ENCODE data around the gene SEMA6C. TPM values are rescaled to one million over a fixed set of nuclear protein-coding genes. Genes with fewer than 3 reads are reported as not detected.
"Not testable (repeated sequence)": the region's sequence is repeated elsewhere in the genome, so short reads cannot be mapped to it uniquely, and the experiment has no call there.

The SEMA6C gene, protein sequence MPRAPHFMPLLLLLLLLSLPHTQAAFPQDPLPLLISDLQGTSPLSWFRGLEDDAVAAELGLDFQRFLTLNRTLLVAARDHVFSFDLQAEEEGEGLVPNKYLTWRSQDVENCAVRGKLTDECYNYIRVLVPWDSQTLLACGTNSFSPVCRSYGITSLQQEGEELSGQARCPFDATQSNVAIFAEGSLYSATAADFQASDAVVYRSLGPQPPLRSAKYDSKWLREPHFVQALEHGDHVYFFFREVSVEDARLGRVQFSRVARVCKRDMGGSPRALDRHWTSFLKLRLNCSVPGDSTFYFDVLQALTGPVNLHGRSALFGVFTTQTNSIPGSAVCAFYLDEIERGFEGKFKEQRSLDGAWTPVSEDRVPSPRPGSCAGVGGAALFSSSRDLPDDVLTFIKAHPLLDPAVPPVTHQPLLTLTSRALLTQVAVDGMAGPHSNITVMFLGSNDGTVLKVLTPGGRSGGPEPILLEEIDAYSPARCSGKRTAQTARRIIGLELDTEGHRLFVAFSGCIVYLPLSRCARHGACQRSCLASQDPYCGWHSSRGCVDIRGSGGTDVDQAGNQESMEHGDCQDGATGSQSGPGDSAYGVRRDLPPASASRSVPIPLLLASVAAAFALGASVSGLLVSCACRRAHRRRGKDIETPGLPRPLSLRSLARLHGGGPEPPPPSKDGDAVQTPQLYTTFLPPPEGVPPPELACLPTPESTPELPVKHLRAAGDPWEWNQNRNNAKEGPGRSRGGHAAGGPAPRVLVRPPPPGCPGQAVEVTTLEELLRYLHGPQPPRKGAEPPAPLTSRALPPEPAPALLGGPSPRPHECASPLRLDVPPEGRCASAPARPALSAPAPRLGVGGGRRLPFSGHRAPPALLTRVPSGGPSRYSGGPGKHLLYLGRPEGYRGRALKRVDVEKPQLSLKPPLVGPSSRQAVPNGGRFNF
- total RNA-seq (ENCODE audit: low replicate concordance) = 10.6 and 37.1 TPM in 2 replicates
- long read RNA-seq = 0 reads

DNA sequence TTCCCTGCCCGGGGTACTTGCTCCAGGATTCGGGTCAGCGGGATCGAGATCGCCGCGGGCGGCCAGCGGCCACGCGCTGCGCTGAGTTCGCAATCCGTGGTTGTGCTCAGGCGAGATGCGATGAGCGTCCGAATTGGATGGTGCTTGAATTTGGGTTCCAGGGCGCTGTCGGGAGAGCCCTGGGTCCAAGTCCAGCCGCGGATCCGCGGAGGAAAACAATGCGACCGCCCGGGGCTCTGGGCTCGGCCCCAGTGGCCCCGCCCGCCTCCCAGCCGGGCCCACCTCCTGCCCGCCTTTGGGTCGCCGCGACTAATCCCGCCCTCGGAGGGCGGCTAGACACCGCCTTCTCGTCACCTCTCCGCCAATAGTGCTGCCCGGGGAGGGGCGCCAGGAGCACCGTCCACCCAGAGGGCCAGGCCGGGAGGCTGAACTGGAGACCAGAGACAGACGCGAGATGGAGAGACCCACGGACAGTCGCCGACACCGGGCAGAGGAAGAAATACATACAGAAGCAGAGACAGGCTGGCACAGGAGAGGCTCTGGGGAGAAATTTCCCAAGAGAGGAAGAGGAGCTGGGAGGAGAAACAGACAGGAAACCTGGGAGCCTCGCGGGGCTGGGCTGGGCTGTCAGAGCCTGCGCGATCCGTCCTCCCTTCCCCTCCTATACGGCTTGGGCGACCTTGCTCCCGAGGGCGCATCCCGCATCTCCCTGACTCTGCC lies at the start of gene SEMA6C:
SEMA6C (minus strand) TSS at position 220 of the 720 bp plus-strand sequence. CDS start 4,010 bp downstream, outside the sequence.
- Mint-ChIP-seq H3K4me3 (peak within 1 kb of the TSS; percentile 93), H3K36me3 (peaks cover 4% of the 10 kb centered on the region), H3K9me3 (no peaks in the 10 kb centered on the region), H3K27me3 (peaks cover 12% of the 10 kb centered on the region), H3K27ac (peak within 1 kb of the TSS; percentile 82), H3K4me1 (ENCODE audit: unreplicated experiment) (peaks cover 38% of the 10 kb centered on the region)
- TF ChIP-seq, protein P1, sequence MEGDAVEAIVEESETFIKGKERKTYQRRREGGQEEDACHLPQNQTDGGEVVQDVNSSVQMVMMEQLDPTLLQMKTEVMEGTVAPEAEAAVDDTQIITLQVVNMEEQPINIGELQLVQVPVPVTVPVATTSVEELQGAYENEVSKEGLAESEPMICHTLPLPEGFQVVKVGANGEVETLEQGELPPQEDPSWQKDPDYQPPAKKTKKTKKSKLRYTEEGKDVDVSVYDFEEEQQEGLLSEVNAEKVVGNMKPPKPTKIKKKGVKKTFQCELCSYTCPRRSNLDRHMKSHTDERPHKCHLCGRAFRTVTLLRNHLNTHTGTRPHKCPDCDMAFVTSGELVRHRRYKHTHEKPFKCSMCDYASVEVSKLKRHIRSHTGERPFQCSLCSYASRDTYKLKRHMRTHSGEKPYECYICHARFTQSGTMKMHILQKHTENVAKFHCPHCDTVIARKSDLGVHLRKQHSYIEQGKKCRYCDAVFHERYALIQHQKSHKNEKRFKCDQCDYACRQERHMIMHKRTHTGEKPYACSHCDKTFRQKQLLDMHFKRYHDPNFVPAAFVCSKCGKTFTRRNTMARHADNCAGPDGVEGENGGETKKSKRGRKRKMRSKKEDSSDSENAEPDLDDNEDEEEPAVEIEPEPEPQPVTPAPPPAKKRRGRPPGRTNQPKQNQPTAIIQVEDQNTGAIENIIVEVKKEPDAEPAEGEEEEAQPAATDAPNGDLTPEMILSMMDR (conservative IDR thresholded peaks at IDR 0.05) = no peak
- DNase-seq (ENCODE audit: extremely low spot score, unreplicated experiment) = peak; percentile 92

DNA sequence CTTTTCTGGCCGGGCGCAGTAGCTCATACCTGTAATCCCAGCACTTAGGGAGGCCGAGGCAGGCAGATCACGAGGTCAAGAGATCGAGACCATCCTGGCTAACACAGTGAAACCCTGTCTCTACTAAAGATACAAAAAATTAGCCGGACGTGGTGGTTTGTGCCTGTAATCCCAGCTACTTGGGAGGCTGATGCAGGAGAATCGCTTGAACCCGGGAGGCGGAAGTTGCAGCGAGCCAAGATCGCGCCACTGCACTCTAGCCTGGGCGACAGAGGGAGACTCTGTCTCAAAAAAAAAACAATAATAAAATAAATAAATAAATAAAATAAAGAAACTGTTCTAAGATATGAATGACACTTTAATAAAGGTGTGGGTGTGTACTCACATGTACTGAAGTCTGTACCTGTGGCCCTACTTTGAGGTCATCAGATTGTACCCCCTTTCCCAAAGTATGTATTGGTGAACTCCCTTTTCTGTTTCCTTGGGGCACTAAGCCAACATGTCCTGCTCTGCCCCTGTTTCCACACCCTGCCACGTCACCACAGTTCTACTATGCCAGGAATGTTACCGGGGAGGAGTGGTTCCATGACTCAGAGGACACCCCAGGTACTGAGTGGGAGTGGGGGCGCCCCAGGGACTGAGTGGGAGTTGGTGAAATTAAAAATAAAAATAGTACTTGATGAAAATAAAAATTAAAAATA lies 48.6 kb upstream of the SEMA6C start:
- H3K36me3 Mint-ChIP-seq; H3K27me3 Mint-ChIP-seq; H3K9me3 Mint-ChIP-seq; DNase-seq (ENCODE audit: extremely low spot score, unreplicated experiment): not testable (repeated sequence)
- Mint-ChIP-seq H3K27ac (peak overlapping the region; percentile 99), H3K4me3 (peak overlapping the region; percentile 64), H3K4me1 (ENCODE audit: unreplicated experiment) (peaks cover 20% of the 10 kb centered on the region)

DNA sequence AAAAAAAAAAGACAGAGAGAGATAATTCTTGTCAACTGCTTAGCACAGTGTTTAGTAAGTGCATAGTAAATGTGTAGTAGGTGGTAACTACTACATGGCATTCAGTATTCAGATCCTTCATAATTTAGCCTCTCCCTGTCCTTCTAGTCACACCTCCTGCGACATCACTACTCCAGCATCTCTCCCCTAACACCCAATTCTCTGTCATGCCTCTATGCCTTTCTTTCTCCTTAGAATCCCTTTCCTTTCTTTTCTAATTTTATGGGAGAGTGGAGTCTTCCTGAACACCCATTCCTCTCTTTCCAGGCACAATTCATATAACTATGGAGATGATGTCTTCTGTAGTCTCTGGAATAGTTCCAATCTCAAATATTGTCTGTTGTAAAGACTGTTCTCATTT lies 47.4 kb upstream of the SEMA6C start:
- H3K27me3 Mint-ChIP-seq = peaks cover 3% of the 10 kb centered on the region
- H3K4me1 Mint-ChIP-seq (ENCODE audit: unreplicated experiment) = peaks cover 18% of the 10 kb centered on the region
- no peak for DNase-seq (ENCODE audit: extremely low spot score, unreplicated experiment)
- H3K4me3 Mint-ChIP-seq = peak overlapping the region; percentile 2
- TF ChIP-seq, protein P1 (conservative IDR thresholded peaks at IDR 0.05) = no peak
- H3K36me3 Mint-ChIP-seq = no peaks in the 10 kb centered on the region
- H3K27ac Mint-ChIP-seq = peak overlapping the region; percentile 74
- H3K9me3 Mint-ChIP-seq = no peaks in the 10 kb centered on the region

DNA sequence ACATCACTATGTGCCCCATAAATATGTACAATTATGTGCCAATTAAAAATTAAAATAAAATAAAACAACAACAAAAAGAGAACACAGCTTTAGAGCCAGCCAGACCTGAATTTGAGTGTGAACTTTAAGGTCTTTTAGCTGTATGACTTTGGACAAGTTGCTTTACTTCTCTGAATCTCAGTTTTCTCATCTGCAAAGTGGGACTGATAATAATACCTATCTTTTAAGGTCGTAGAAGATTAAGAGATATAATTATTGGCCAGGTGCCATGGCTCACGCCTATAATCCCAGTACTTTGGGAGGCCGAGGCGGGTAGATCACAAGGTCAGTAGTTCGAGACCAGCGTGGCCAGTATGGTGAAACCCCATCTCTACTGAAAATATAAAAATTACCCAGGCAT lies 46.9 kb upstream of the SEMA6C start:
- Mint-ChIP-seq H3K27ac (no peak overlapping the region), H3K36me3 (no peaks in the 10 kb centered on the region), H3K27me3 (peaks cover 3% of the 10 kb centered on the region), H3K4me1 (ENCODE audit: unreplicated experiment) (peaks cover 22% of the 10 kb centered on the region), H3K4me3 (no peak overlapping the region), H3K9me3 (no peaks in the 10 kb centered on the region)
- no peak for DNase-seq (ENCODE audit: extremely low spot score, unreplicated experiment)
- TF ChIP-seq, protein P1 (conservative IDR thresholded peaks at IDR 0.05) = no peak

DNA sequence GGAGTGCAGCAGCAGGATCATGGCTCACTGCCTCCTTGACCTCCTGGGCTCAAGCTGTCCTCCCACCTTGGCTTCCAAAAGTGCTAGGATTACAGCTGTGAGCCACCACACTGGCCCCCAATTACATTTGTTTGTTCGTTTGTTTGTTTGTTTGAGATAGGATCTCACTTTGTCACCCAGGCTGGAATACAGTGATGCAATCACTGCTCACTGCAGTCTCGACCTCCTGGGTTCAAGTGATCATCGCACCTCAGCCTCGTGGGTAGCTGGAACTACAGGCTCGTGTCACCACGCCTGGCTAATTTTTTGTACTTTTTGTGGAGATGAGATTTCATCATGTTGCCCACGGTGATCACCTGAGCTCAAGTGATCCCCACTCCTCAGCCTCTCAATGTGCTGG lies 45.6 kb upstream of the SEMA6C start:
- Mint-ChIP-seq H3K9me3 (no peaks in the 10 kb centered on the region), H3K27me3 (peaks cover 3% of the 10 kb centered on the region), H3K27ac (peak overlapping the region; percentile 67), H3K36me3 (no peaks in the 10 kb centered on the region), H3K4me1 (ENCODE audit: unreplicated experiment) (peaks cover 16% of the 10 kb centered on the region), H3K4me3 (no peak overlapping the region)
- no peak for DNase-seq (ENCODE audit: extremely low spot score, unreplicated experiment)
- TF ChIP-seq, protein P1 (conservative IDR thresholded peaks at IDR 0.05) = no peak
